ENCODE measurements around the gene ZNF224. TPM values are rescaled to one million over a fixed set of nuclear protein-coding genes. Genes with fewer than 3 reads are reported as not detected.

ZNF224 gene
- total and polyA plus RNA-seq, 7 donors = 7.2 to 23.0 (median 16.6) TPM

- Histone ChIP-seq H3K4me3 (peak within 1 kb of the TSS; percentile 47 to 68 (median 62)), H3K36me3 (peaks cover 0 to 10% (median 3%) of the 10 kb centered on the region in 4 donors), H3K9me3 (peaks cover 5 to 16% (median 7%) of the 10 kb centered on the region in 4 donors), H3K27ac (peak within 1 kb of the TSS; percentile 60 to 68 (median 66)), H3K4me1 (peaks cover 0 to 14% (median 10%) of the 10 kb centered on the region in 4 donors), H3K27me3 (no peaks in the 10 kb centered on the region)
- peak; percentile 92 for DNase-seq
- intact Hi-C loops (cut with DNase I) = loop anchor here (1.0 to 2.0 kb wide), 2 partner anchors 23 to 41 kb away; partner anchors contain the start of genes ZNF224 and ZNF225
- WGBS, 2 donors = 1% methylated on average over 40 of the region's 40 CpGs
- TF ChIP-seq CTCF (IDR thresholded peaks at IDR 0.05) = no peak
- peak in 3 of 4 donors; percentile 44 to 60 (median 55) for TF ChIP-seq POLR2AphosphoS5 (IDR thresholded peaks at IDR 0.05)
These were observed 22.2 kb upstream of the ZNF224 start, which contains the start of gene ZNF284 for GRCh38 chr19:44071824-44072542. Gene ZNF284 (plus strand): TSS chr19:44072159. CDS start chr19:44076390, 4,231 bp downstream.

GRCh38 chr19:44072543-44073401 is 21.4 kb upstream of the ZNF224 start:
- Histone ChIP-seq H3K4me3 (peak overlapping the region; percentile 47 to 68 (median 62)), H3K27ac (peak overlapping the region in 3 of 4 donors; percentile 64 to 68 (median 67)), H3K4me1 (peaks cover 0 to 14% (median 10%) of the 10 kb centered on the region in 4 donors), H3K9me3 (peaks cover 0 to 10% (median 1%) of the 10 kb centered on the region in 4 donors), H3K27me3 (no peaks in the 10 kb centered on the region), H3K36me3 (peaks cover 0 to 7% (median 2%) of the 10 kb centered on the region in 4 donors)
- no peak for DNase-seq
- intact Hi-C loops (cut with DNase I) = loop anchor here (2.0 kb wide), 1 partner anchor 22 kb away; the partner anchor contains the start of gene ZNF224
- TF ChIP-seq EP300 (IDR thresholded peaks at IDR 0.05) (no peak), POLR2AphosphoS5 (IDR thresholded peaks at IDR 0.05) (no peak), POLR2A (IDR thresholded peaks at IDR 0.05) (no peak), CTCF (IDR thresholded peaks at IDR 0.05) (no peak)
- WGBS, 2 donors = 19 to 24% methylated on average over 18 of the region's 18 CpGs

- Histone ChIP-seq H3K4me3 (no peak overlapping the region), H3K27ac (no peak overlapping the region), H3K9me3 (no peaks in the 10 kb centered on the region), H3K27me3 (no peaks in the 10 kb centered on the region), H3K4me1 (peaks cover 0 to 13% (median 10%) of the 10 kb centered on the region in 4 donors), H3K36me3 (peaks cover 0 to 39% (median 10%) of the 10 kb centered on the region in 4 donors)
- 87 to 90% methylated on average over 2 of the region's 2 CpGs for WGBS, 2 donors
- DNase-seq = no peak
- intact Hi-C loops (cut with DNase I) = no loop called here
- TF ChIP-seq CTCF (IDR thresholded peaks at IDR 0.05) (no peak), POLR2AphosphoS5 (IDR thresholded peaks at IDR 0.05) (no peak), POLR2A (IDR thresholded peaks at IDR 0.05) (no peak), EP300 (IDR thresholded peaks at IDR 0.05) (no peak)
These were observed 17.8 kb upstream of the ZNF224 start for GRCh38 chr19:44076325-44076724.

- TF ChIP-seq CTCF (IDR thresholded peaks at IDR 0.05) = no peak
- no peak for TF ChIP-seq POLR2A (IDR thresholded peaks at IDR 0.05)
- TF ChIP-seq EP300 (IDR thresholded peaks at IDR 0.05) = no peak
- TF ChIP-seq POLR2AphosphoS5 (IDR thresholded peaks at IDR 0.05) = no peak
- peaks cover 0 to 13% (median under 1%) of the 10 kb centered on the region in 4 donors for H3K36me3 ChIP-seq
- intact Hi-C loops (cut with DNase I) = loop anchor here (10.0 kb wide), 1 partner anchor 123 kb away; the partner anchor contains the start of gene ZNF227
- no peak overlapping the region for H3K4me3 ChIP-seq
- H3K27me3 ChIP-seq = no peaks in the 10 kb centered on the region
- 62 to 75% methylated on average over 4 of the region's 4 CpGs for WGBS, 2 donors
- H3K4me1 ChIP-seq = peaks cover 0 to 13% (median 10%) of the 10 kb centered on the region in 4 donors
- no peaks in the 10 kb centered on the region for H3K9me3 ChIP-seq
- DNase-seq = no peak
- no peak overlapping the region for H3K27ac ChIP-seq
These were observed 2.1 kb upstream of the ZNF224 start for GRCh38 chr19:44092108-44092507.
